Skeletal muscle cell (primary cell): ENCODE data around the gene ZNF136.

Experiments
- DNase-seq: peaks from one replicate; pipeline ENCODE4 v3.0.0-alpha.2; 2010; ENCODE audit warnings: low read depth
- H3K4me3 ChIP-seq: 2 replicates; pipeline ENCODE4 v1.5.1; 2011; ENCODE audit warnings: low read depth, mild to moderate bottlenecking, control low read depth, low read length, moderate library complexity

ZNF136 gene

GRCh38 chr19:12162882-12163806 is at the start of gene ZNF136:
TSS of gene ZNF136 (plus strand) at chr19:12163096. CDS start at chr19:12163204, 108 bp downstream.
- H3K4me3 ChIP-seq, result peak within 1 kb of the TSS; percentile 83
- DNase-seq, result peak; percentile 81

GRCh38 chr19:12113121-12113520 is 49.8 kb upstream of the ZNF136 start:
- no peak for DNase-seq
- no peak overlapping the region for H3K4me3 ChIP-seq

GRCh38 chr19:12117201-12117970 is 45.5 kb upstream of the ZNF136 start:
- H3K4me3 ChIP-seq, result no peak overlapping the region
- DNase-seq, result no peak

GRCh38 chr19:12126707-12127106 is 36.2 kb upstream of the ZNF136 start:
- DNase-seq, result no peak
- H3K4me3 ChIP-seq, result no peak overlapping the region

GRCh38 chr19:12133069-12133468 is 29.8 kb upstream of the ZNF136 start:
- DNase-seq, result no peak
- no peak overlapping the region for H3K4me3 ChIP-seq

GRCh38 chr19:12137221-12137940 is 25.5 kb upstream of the ZNF136 start:
- no peak overlapping the region for H3K4me3 ChIP-seq
- no peak for DNase-seq

GRCh38 chr19:12139269-12139668 is 23.6 kb upstream of the ZNF136 start:
- peak overlapping the region; percentile 84 for H3K4me3 ChIP-seq
- DNase-seq, result no peak

GRCh38 chr19:12139885-12140544 is 22.9 kb upstream of the ZNF136 start, which contains the start of gene ZNF20:
TSS of gene ZNF20 (minus strand) at chr19:12140350. CDS start at chr19:12140182, 168 bp downstream.
- DNase-seq, result peak; percentile 56
- H3K4me3 ChIP-seq, result peak within 1 kb of the TSS; percentile 84

- DNase-seq, result peak; percentile 32
- H3K4me3 ChIP-seq, result peak overlapping the region; percentile 84
Observed at GRCh38 chr19:12140545-12141404, 22.1 kb upstream of the ZNF136 start.

- no peak overlapping the region for H3K4me3 ChIP-seq
- DNase-seq, result no peak
Observed at GRCh38 chr19:12141405-12141736, 21.5 kb upstream of the ZNF136 start.

GRCh38 chr19:12145348-12145747 is 17.5 kb upstream of the ZNF136 start:
- no peak for DNase-seq
- H3K4me3 ChIP-seq, result no peak overlapping the region

- no peak for DNase-seq
- peak overlapping the region; percentile 77 for H3K4me3 ChIP-seq
Observed at GRCh38 chr19:12155324-12155860, 7.5 kb upstream of the ZNF136 start.

GRCh38 chr19:12156223-12157058 is 6.5 kb upstream of the ZNF136 start, which contains the start of gene ZNF625:
TSS of gene ZNF625 (minus strand) at chr19:12156734. CDS start at chr19:12156558, 176 bp downstream.
- H3K4me3 ChIP-seq, result peak within 1 kb of the TSS; percentile 77
- DNase-seq, result peak; percentile 56

- no peak overlapping the region for H3K4me3 ChIP-seq
- no peak for DNase-seq
Observed at GRCh38 chr19:12159773-12160414, 3.0 kb upstream of the ZNF136 start.

GRCh38 chr19:12162513-12162881 is 399 bp upstream of the ZNF136 start:
- DNase-seq, result no peak
- H3K4me3 ChIP-seq, result peak overlapping the region; percentile 83

- DNase-seq, result no peak
- H3K4me3 ChIP-seq, result peak overlapping the region; percentile 83
Observed at GRCh38 chr19:12163826-12164225, 930 bp downstream of the ZNF136 start.

GRCh38 chr19:12166626-12167025 is 3.7 kb downstream of the ZNF136 start:
- no peak for DNase-seq
- H3K4me3 ChIP-seq, result no peak overlapping the region
